Neural cell (in vitro differentiated cells): ENCODE data around the gene PPFIBP1. TPM values are rescaled to one million over a fixed set of nuclear protein-coding genes. Genes with fewer than 3 reads are reported as not detected.

Experiments used
- H2AFZ ChIP-seq: fragments of 200-600, 300-800 bp; sonication (generic), shearing (Covaris generic); 2 replicates; pipeline ENCODE4 v1.6.0; 2014; ENCODE audit warnings: low read depth, mild to moderate bottlenecking, antibody characterized with exemption, low read length, moderate library complexity
- H3F3A ChIP-seq: fragments of 200-600 bp; shearing (Covaris generic); 2 replicates; pipeline ENCODE4 v1.6.1; 2016; ENCODE audit warnings: mild to moderate bottlenecking, moderate library complexity, mixed read lengths, antibody characterized with exemption, low read length; ENCODE audit not compliant: insufficient read depth, poor library complexity, severe bottlenecking
- H3K27ac ChIP-seq: fragments of 200-600, 300-800 bp; sonication (generic), shearing (Covaris generic); 2 replicates; pipeline ENCODE4 v1.5.1; 2014; ENCODE audit warnings: mild to moderate bottlenecking, low read length, moderate library complexity
- H3K27me3 ChIP-seq: fragments of 300-800, 200-600 bp; sonication (generic), shearing (Covaris generic); 2 replicates; pipeline ENCODE4 v1.6.0; 2014; ENCODE audit warnings: mild to moderate bottlenecking, low read depth, low read length, moderate library complexity; ENCODE audit not compliant: insufficient read depth
- H3K36me3 ChIP-seq: fragments of 300-800, 200-600 bp; sonication (generic), shearing (Covaris generic); 2 replicates; pipeline ENCODE4 v1.5.1; 2014; ENCODE audit warnings: mild to moderate bottlenecking, antibody characterized with exemption, low read length, moderate library complexity; ENCODE audit not compliant: insufficient read depth
- H3K4me2 ChIP-seq: fragments of 300-800, 200-600 bp; sonication (generic), shearing (Covaris generic); 2 replicates; pipeline ENCODE4 v1.6.0; 2014; ENCODE audit warnings: mild to moderate bottlenecking, low read length
- H3K4me3 ChIP-seq: fragments of 300-800, 200-600 bp; sonication (generic), shearing (Covaris generic); 2 replicates; pipeline ENCODE4 v1.5.1; 2014; ENCODE audit warnings: mild to moderate bottlenecking, low read length, moderate library complexity
- H3K79me2 ChIP-seq: fragments of 200-600 bp; shearing (Covaris generic); replicated peaks from 2 replicates; pipeline ENCODE4 v1.6.0; 2014; ENCODE audit warnings: mild to moderate bottlenecking, low read length, moderate library complexity; ENCODE audit not compliant: insufficient read depth
- H3K9ac ChIP-seq: fragments of 300-800, 200-600 bp; sonication (generic), shearing (Covaris generic); 2 replicates; pipeline ENCODE4 v1.6.1; 2016; ENCODE audit warnings: mild to moderate bottlenecking, low read length, mixed read lengths
- H3K9me2 ChIP-seq: fragments of 200-600 bp; shearing (Covaris generic); 2 replicates; pipeline ENCODE4 v1.6.1; 2016; ENCODE audit warnings: mild to moderate bottlenecking, low read length, mixed read lengths; ENCODE audit not compliant: insufficient read depth
- H3K9me3 ChIP-seq: fragments of 200-600, 300-800 bp; sonication (generic), shearing (Covaris generic); 2 replicates; pipeline ENCODE4 v1.6.1; 2016; ENCODE audit warnings: mild to moderate bottlenecking, mixed run types, low read length, moderate library complexity, mixed read lengths
- H4K20me1 ChIP-seq: fragments of 200-600 bp; shearing (Covaris generic); 2 replicates; pipeline ENCODE4 v1.6.1; 2016; ENCODE audit warnings: mild to moderate bottlenecking, mixed run types; ENCODE audit not compliant: insufficient read depth
- EP300 ChIP-seq: fragments of 450-650 bp; conservative IDR thresholded peaks from 2 replicates; pipeline ENCODE4 v1.6.1; 2014; ENCODE audit warnings: antibody characterized with exemption, mild to moderate bottlenecking, moderate library complexity; ENCODE audit not compliant: poor library complexity, severe bottlenecking
- EZH2 ChIP-seq: fragments of 200-600, 300-800 bp; shearing (Covaris generic), sonication (generic); IDR thresholded peaks from 2 replicates; pipeline ENCODE4 v1.6.1; 2014; ENCODE audit warnings: antibody characterized with exemption, low read length, borderline replicate concordance, mild to moderate bottlenecking; ENCODE audit not compliant: insufficient read depth, poor library complexity, severe bottlenecking
- MXI1 ChIP-seq: fragments of 450-650 bp; conservative IDR thresholded peaks from 2 replicates; pipeline ENCODE4 v1.6.1; 2014; ENCODE audit warnings: antibody characterized with exemption, mild to moderate bottlenecking; ENCODE audit not compliant: poor library complexity, severe bottlenecking
- POLR2AphosphoS5 ChIP-seq: IDR thresholded peaks from 2 replicates; pipeline ENCODE4 v1.6.1; 2012
- RAD21 ChIP-seq: fragments of 450-650 bp; conservative IDR thresholded peaks from 2 replicates; pipeline ENCODE4 v1.6.1; 2014; ENCODE audit warnings: antibody characterized with exemption, mild to moderate bottlenecking, moderate library complexity
- SMC3 ChIP-seq: fragments of 450-650 bp; conservative IDR thresholded peaks from 2 replicates; pipeline ENCODE4 v1.6.1; 2014; ENCODE audit warnings: antibody characterized with exemption, mild to moderate bottlenecking, moderate library complexity; ENCODE audit not compliant: poor library complexity
- TAF1 ChIP-seq: IDR thresholded peaks from 2 replicates; pipeline ENCODE4 v1.6.1; 2012; ENCODE audit warnings: low read depth
- polyA plus RNA-seq: library from polyadenylated mRNA; depleted of rRNA; stranded (reverse); fragments of >200 nt; gene quantifications from 2 replicates; pipeline ENCODE4 v1.2.3, GENCODE V29; 2014
- TF ChIP-seq, protein P1 (sequence below): fragments of 450-650 bp; IDR thresholded peaks from 2 replicates; pipeline ENCODE4 v1.5.1; 2014; ENCODE audit warnings: antibody characterized with exemption, mild to moderate bottlenecking, moderate library complexity; ENCODE audit not compliant: poor library complexity, severe bottlenecking
- TF ChIP-seq, protein P2 (sequence below): IDR thresholded peaks from 2 replicates; pipeline ENCODE4 v1.6.1; 2012; ENCODE audit warnings: borderline replicate concordance

The PPFIBP1 gene
- polyA plus RNA-seq, 1 donor from 2014 or later, result 30.2 TPM

DNA sequence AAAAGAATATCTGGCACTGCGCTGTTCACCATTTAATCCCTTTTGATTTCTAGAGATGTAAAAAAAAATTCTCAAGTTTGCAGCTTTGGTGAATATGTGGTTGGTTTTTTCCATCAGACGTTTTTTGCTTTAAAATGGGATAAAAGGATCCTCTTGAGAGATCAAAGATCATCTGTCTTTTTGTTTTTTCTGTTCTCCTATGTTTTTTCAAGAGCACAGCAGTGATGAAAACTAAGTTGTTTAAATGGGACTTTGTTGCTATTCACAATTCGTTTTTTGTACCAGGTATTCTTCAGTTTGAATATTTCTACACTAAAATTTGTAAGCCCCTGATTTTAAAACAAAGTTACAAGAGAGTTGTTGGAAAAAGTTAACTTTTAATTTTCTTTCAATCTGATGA is 142.5 kb downstream of the PPFIBP1 start:
- Histone ChIP-seq H3K79me2 (no peaks in the 10 kb centered on the region), H3K9ac (no peak overlapping the region), H3K27me3 (no peaks in the 10 kb centered on the region), H2AFZ (no peak overlapping the region), H3F3A (no peaks in the 10 kb centered on the region), H3K9me3 (no peaks in the 10 kb centered on the region), H4K20me1 (no peaks in the 10 kb centered on the region), H3K36me3 (peaks cover 7% of the 10 kb centered on the region), H3K27ac (no peak overlapping the region), H3K4me3 (no peak overlapping the region), H3K9me2 (no peaks in the 10 kb centered on the region), H3K4me2 (no peak overlapping the region)
- no peak for TF ChIP-seq TAF1
- TF ChIP-seq, protein P1, sequence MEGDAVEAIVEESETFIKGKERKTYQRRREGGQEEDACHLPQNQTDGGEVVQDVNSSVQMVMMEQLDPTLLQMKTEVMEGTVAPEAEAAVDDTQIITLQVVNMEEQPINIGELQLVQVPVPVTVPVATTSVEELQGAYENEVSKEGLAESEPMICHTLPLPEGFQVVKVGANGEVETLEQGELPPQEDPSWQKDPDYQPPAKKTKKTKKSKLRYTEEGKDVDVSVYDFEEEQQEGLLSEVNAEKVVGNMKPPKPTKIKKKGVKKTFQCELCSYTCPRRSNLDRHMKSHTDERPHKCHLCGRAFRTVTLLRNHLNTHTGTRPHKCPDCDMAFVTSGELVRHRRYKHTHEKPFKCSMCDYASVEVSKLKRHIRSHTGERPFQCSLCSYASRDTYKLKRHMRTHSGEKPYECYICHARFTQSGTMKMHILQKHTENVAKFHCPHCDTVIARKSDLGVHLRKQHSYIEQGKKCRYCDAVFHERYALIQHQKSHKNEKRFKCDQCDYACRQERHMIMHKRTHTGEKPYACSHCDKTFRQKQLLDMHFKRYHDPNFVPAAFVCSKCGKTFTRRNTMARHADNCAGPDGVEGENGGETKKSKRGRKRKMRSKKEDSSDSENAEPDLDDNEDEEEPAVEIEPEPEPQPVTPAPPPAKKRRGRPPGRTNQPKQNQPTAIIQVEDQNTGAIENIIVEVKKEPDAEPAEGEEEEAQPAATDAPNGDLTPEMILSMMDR, result no peak
- no peak for TF ChIP-seq EZH2
- no peak for TF ChIP-seq POLR2AphosphoS5
- TF ChIP-seq SMC3, result no peak
- TF ChIP-seq, protein P2, sequence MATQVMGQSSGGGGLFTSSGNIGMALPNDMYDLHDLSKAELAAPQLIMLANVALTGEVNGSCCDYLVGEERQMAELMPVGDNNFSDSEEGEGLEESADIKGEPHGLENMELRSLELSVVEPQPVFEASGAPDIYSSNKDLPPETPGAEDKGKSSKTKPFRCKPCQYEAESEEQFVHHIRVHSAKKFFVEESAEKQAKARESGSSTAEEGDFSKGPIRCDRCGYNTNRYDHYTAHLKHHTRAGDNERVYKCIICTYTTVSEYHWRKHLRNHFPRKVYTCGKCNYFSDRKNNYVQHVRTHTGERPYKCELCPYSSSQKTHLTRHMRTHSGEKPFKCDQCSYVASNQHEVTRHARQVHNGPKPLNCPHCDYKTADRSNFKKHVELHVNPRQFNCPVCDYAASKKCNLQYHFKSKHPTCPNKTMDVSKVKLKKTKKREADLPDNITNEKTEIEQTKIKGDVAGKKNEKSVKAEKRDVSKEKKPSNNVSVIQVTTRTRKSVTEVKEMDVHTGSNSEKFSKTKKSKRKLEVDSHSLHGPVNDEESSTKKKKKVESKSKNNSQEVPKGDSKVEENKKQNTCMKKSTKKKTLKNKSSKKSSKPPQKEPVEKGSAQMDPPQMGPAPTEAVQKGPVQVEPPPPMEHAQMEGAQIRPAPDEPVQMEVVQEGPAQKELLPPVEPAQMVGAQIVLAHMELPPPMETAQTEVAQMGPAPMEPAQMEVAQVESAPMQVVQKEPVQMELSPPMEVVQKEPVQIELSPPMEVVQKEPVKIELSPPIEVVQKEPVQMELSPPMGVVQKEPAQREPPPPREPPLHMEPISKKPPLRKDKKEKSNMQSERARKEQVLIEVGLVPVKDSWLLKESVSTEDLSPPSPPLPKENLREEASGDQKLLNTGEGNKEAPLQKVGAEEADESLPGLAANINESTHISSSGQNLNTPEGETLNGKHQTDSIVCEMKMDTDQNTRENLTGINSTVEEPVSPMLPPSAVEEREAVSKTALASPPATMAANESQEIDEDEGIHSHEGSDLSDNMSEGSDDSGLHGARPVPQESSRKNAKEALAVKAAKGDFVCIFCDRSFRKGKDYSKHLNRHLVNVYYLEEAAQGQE, result no peak
- TF ChIP-seq RAD21, result no peak
- TF ChIP-seq MXI1, result no peak
- TF ChIP-seq EP300, result no peak

DNA sequence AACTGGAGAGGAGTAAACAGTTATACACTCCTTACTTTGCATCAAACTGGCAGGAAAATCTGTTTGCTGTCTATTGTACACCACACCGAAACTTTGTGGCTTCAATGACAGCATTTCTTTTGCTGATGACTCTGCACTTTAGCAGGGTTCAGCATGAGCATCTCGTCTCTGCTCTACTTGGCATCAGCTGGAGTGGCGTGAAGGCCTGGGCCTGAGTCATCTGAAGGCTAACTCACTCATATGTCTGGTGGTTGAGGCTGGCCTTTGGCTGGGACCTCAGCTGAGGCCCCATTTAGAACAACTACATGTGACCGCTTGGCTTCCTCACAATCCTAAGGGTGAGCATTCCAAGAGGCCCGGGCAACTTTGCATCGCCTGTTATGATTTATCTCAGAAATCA is 143.5 kb downstream of the PPFIBP1 start:
- Histone ChIP-seq H3K4me2 (no peak overlapping the region), H3K27me3 (no peaks in the 10 kb centered on the region), H3K9me3 (no peaks in the 10 kb centered on the region), H3K36me3 (peaks cover 7% of the 10 kb centered on the region), H3F3A (no peaks in the 10 kb centered on the region), H4K20me1 (no peaks in the 10 kb centered on the region), H3K79me2 (no peaks in the 10 kb centered on the region), H3K4me3 (no peak overlapping the region), H3K9me2 (no peaks in the 10 kb centered on the region), H3K9ac (no peak overlapping the region), H3K27ac (no peak overlapping the region), H2AFZ (no peak overlapping the region)
- TF ChIP-seq, protein P1, result no peak
- TF ChIP-seq TAF1 (no peak), EZH2 (no peak), POLR2AphosphoS5 (no peak), SMC3 (no peak), MXI1 (no peak), EP300 (no peak), RAD21 (no peak)
- TF ChIP-seq, protein P2, result no peak
